ENCODE data around the gene PSMG3.

PSMG3 gene

GRCh38 chr7:1562597-1563051 is 7.2 kb downstream of the PSMG3 start:
- ChIA-PET CTCF (interaction anchor here (0.6 kb wide), 1 partner anchor 741 kb away, joined by 4 read pairs; no protein-coding TSS in a partner anchor), POLR2A (interaction anchor here (0.8 kb wide), 1 partner anchor 57 kb away, joined by 3 read pairs; no protein-coding TSS in a partner anchor)
- DNase-seq (ENCODE audit: extremely low spot score): no peak
- no peak for TF ChIP-seq NFRKB (IDR thresholded peaks at IDR 0.05)
- no peak for TF ChIP-seq BHLHE40 (IDR thresholded peaks at IDR 0.05; ENCODE audit: borderline replicate concordance)
- TF ChIP-seq FOXM1 (IDR thresholded peaks at IDR 0.05; ENCODE audit: borderline replicate concordance): no peak
- no peak for TF ChIP-seq ZNF384 (IDR thresholded peaks at IDR 0.05)
- no peak for TF ChIP-seq LEF1 (IDR thresholded peaks at IDR 0.05; ENCODE audit: borderline replicate concordance)
- no peak for TF ChIP-seq HDGF (IDR thresholded peaks at IDR 0.05; ENCODE audit: borderline replicate concordance)
- TF ChIP-seq PKNOX1 (IDR thresholded peaks at IDR 0.05): no peak
- no peak for TF ChIP-seq FOXA1 (IDR thresholded peaks at IDR 0.05)
- TF ChIP-seq SUZ12 (IDR thresholded peaks at IDR 0.05): no peak
- no peak for TF ChIP-seq ARNT (IDR thresholded peaks at IDR 0.05)
- no peak for TF ChIP-seq TARDBP (IDR thresholded peaks at IDR 0.05)
- no peak for TF ChIP-seq ELF4 (IDR thresholded peaks at IDR 0.05)
- no peak for TF ChIP-seq SP1 (IDR thresholded peaks at IDR 0.05)
- no peak for TF ChIP-seq FOXK2 (IDR thresholded peaks at IDR 0.05)

GRCh38 chr7:1562116-1562515 is 7.7 kb downstream of the PSMG3 start:
- TF ChIP-seq TARDBP (IDR thresholded peaks at IDR 0.05) (no peak), SUZ12 (IDR thresholded peaks at IDR 0.05) (no peak), LEF1 (IDR thresholded peaks at IDR 0.05; ENCODE audit: borderline replicate concordance) (no peak), NFRKB (IDR thresholded peaks at IDR 0.05) (no peak)
- POLR2A ChIA-PET: interaction anchor here (0.8 kb wide), 1 partner anchor 57 kb away, joined by 3 read pairs; no protein-coding TSS in a partner anchor
- DNase-seq (ENCODE audit: extremely low spot score): no peak
- CTCF ChIA-PET: interaction anchor here (0.6 kb wide), 1 partner anchor 742 kb away, joined by 4 read pairs; no protein-coding TSS in a partner anchor

- DNase-seq (ENCODE audit: extremely low spot score): no peak
- TF ChIP-seq BHLHE40 (IDR thresholded peaks at IDR 0.05; ENCODE audit: borderline replicate concordance) (no peak), ARNT (IDR thresholded peaks at IDR 0.05) (no peak), SUZ12 (IDR thresholded peaks at IDR 0.05) (no peak), NFRKB (IDR thresholded peaks at IDR 0.05) (no peak), ELF4 (IDR thresholded peaks at IDR 0.05) (no peak), FOXM1 (IDR thresholded peaks at IDR 0.05; ENCODE audit: borderline replicate concordance) (no peak), FOXK2 (IDR thresholded peaks at IDR 0.05) (no peak), FOXA1 (IDR thresholded peaks at IDR 0.05) (no peak), ZNF384 (IDR thresholded peaks at IDR 0.05) (no peak), CTBP1 (IDR thresholded peaks at IDR 0.05; ENCODE audit: borderline replicate concordance) (no peak), TARDBP (IDR thresholded peaks at IDR 0.05) (no peak), PKNOX1 (IDR thresholded peaks at IDR 0.05) (no peak), LEF1 (IDR thresholded peaks at IDR 0.05; ENCODE audit: borderline replicate concordance) (no peak), SP1 (IDR thresholded peaks at IDR 0.05) (no peak), L3MBTL2 (conservative IDR thresholded peaks at IDR 0.05) (no peak), HDGF (IDR thresholded peaks at IDR 0.05; ENCODE audit: borderline replicate concordance) (no peak)
- CTCF ChIA-PET: no interaction called here
- POLR2A ChIA-PET: interaction anchor here (0.8 kb wide), 1 partner anchor 56 kb away, joined by 3 read pairs; no protein-coding TSS in a partner anchor
Measured at GRCh38 chr7:1561036-1561940, 8.5 kb downstream of the PSMG3 start.

- no peak for TF ChIP-seq LEF1 (IDR thresholded peaks at IDR 0.05; ENCODE audit: borderline replicate concordance)
- no peak for TF ChIP-seq FOXK2 (IDR thresholded peaks at IDR 0.05)
- no peak for TF ChIP-seq CTBP1 (IDR thresholded peaks at IDR 0.05; ENCODE audit: borderline replicate concordance)
- no peak for TF ChIP-seq TARDBP (IDR thresholded peaks at IDR 0.05)
- no peak for TF ChIP-seq NFRKB (IDR thresholded peaks at IDR 0.05)
- ChIA-PET CTCF (no interaction called here), POLR2A (no interaction called here)
- DNase-seq (ENCODE audit: extremely low spot score): no peak
Measured at GRCh38 chr7:1560620-1561031, 9.2 kb downstream of the PSMG3 start.

- ChIA-PET POLR2A (no interaction called here), CTCF (no interaction called here)
- no peak for TF ChIP-seq CTBP1 (IDR thresholded peaks at IDR 0.05; ENCODE audit: borderline replicate concordance)
- TF ChIP-seq ELF4 (IDR thresholded peaks at IDR 0.05): no peak
- no peak for TF ChIP-seq NFRKB (IDR thresholded peaks at IDR 0.05)
- no peak for TF ChIP-seq FOXK2 (IDR thresholded peaks at IDR 0.05)
- TF ChIP-seq BHLHE40 (IDR thresholded peaks at IDR 0.05; ENCODE audit: borderline replicate concordance): no peak
- TF ChIP-seq HDGF (IDR thresholded peaks at IDR 0.05; ENCODE audit: borderline replicate concordance): no peak
- DNase-seq (ENCODE audit: extremely low spot score): no peak
Measured at GRCh38 chr7:1559626-1560590, 9.9 kb downstream of the PSMG3 start.

All from HEK293T (cell line).